Natural killer cell (primary cell): ENCODE measurements around the gene RNF145. TPM values are rescaled to one million over a fixed set of nuclear protein-coding genes. Genes with fewer than 3 reads are reported as not detected.
"Not testable (repeated sequence)": the region's sequence is repeated elsewhere in the genome, so short reads cannot be mapped to it uniquely, and the experiment has no call there.

ENCODE experiments used
- ATAC-seq, 3 donors: fragments of 150-1000 bp in 2 of 3; fragments of 200-7000 bp in 1 of 3; cut with Tn5 transposase; 1 replicate in 1 of 3; 2 replicates in 2 of 3; pipeline ENCODE4 v1.10.0; 2021; ENCODE audit warnings: mild to moderate bottlenecking in 2 of 3, moderate library complexity in 2 of 3
- DNase-seq, 2 donors: peaks; one replicate each; pipeline versions ENCODE4 v3.0.0 to v3.0.0-alpha.2; 2013 to 2021; ENCODE audit warnings: mixed read lengths in 1 of 2
- H3K27ac ChIP-seq: one replicate; pipeline ENCODE4 v1.5.1; 2013; ENCODE audit warnings: mild to moderate bottlenecking, low read length
- H3K27me3 ChIP-seq: one replicate; pipeline ENCODE4 v1.6.1; 2013; ENCODE audit warnings: low read length; ENCODE audit not compliant: control insufficient read depth, insufficient read depth
- H3K36me3 ChIP-seq: one replicate; pipeline ENCODE4 v1.6.1; 2013; ENCODE audit warnings: low read length; ENCODE audit not compliant: control insufficient read depth, insufficient read depth
- H3K4me1 ChIP-seq: one replicate; pipeline ENCODE4 v1.6.1; 2013; ENCODE audit warnings: low read length; ENCODE audit not compliant: control insufficient read depth, insufficient read depth
- H3K4me3 ChIP-seq: one replicate; pipeline ENCODE4 v1.5.1; 2013; ENCODE audit warnings: low read length
- H3K9me3 ChIP-seq: one replicate; pipeline ENCODE4 v1.6.1; 2013; ENCODE audit warnings: low read length; ENCODE audit not compliant: control insufficient read depth, insufficient read depth
- H3K27ac Mint-ChIP-seq, 2 donors: one replicate each; pipeline ENCODE4 v1.8.0; 2022; ENCODE audit warnings: mild to moderate bottlenecking in 2 of 2, mixed read lengths in 2 of 2, moderate library complexity in 1 of 2
- H3K27me3 Mint-ChIP-seq, 2 donors: one replicate each; pipeline ENCODE4 v1.8.0; 2022; ENCODE audit warnings: low read depth in 2 of 2, mixed read lengths in 2 of 2
- H3K36me3 Mint-ChIP-seq: one replicate; pipeline ENCODE4 v1.8.0; 2022; ENCODE audit warnings: mixed read lengths
- H3K4me1 Mint-ChIP-seq, 2 donors: one replicate each; pipeline ENCODE4 v1.8.0; 2022; ENCODE audit warnings: mixed read lengths in 2 of 2
- H3K4me3 Mint-ChIP-seq: one replicate; pipeline ENCODE4 v1.8.0; 2022; ENCODE audit warnings: mild to moderate bottlenecking, moderate library complexity, mixed read lengths
- H3K9me3 Mint-ChIP-seq, 2 donors: one replicate each; pipeline ENCODE4 v1.8.0; 2022; ENCODE audit warnings: mixed read lengths in 2 of 2
- CTCF ChIP-seq: fragments of 200-600 bp; IDR thresholded peaks from one replicate; pipeline ENCODE4 v1.8.0; 2022; ENCODE audit warnings: antibody characterized with exemption
- WGBS: methylation state at CpG from one replicate; pipeline ENCODE4 v1.1.7; 2013; ENCODE audit warnings: missing lambda C conversion rate; ENCODE audit not compliant: insufficient coverage; 5-methylcytosine and 5-hydroxymethylcytosine counted together
- intact Hi-C: fragments of 100-400 bp; cut with micrococcal nuclease; formaldehyde crosslinking; loops from one replicate; pipeline ENCODE4 v1.14.2; 2022
- total RNA-seq, 4 donors: library from RNA; stranded (reverse); fragments of 120-200 nt in 1 of 4; gene quantifications; one replicate each; pipeline versions ENCODE4 v1.2.3 to v1.2.4, GENCODE V29; 2013 to 2022

Gene RNF145
- total RNA-seq, 3 donors from 2014 or later (not counting 1 experiment from before 2014, with no cell fraction given), result 29.8 to 40.4 (median 38.4) TPM

GRCh38 chr5:159120446-159120845 lies 88.9 kb downstream of the RNF145 start:
- WGBS, result 15% methylated on average over 4 of the region's 4 CpGs
- Mint-ChIP-seq H3K27ac (peak overlapping the region; percentile 69 to 73), H3K4me1 (peaks cover 11 to 14% of the 10 kb centered on the region in 2 donors)

DNA sequence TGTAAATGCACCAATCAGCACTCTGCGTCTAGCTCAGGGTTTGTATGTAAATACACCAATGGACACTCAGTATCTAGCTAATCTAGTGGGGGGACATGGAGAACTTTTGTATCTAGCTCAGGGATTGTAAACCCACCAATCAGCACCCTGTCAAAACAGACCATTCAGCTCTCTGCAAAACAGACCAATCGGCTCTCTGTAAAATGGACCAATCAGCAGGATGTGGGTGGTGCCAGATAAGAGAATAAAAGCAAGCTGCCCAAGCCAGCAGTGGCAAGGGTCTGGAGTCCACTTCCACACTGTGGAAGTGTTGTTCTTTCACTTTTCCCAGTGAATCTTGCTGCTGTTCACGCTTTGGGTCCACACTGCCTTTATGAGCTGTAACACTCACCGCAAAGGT lies 89.5 kb downstream of the RNF145 start:
- not testable (repeated sequence) for H3K27me3 ChIP-seq, H3K36me3 ChIP-seq, H3K4me1 ChIP-seq, ATAC-seq, DNase-seq, H3K9me3 Mint-ChIP-seq, H3K4me3 ChIP-seq, H3K36me3 Mint-ChIP-seq, H3K9me3 ChIP-seq
- H3K27ac ChIP-seq, result peak overlapping the region; percentile 56
- intact Hi-C loops, result loop anchor here (10.0 kb wide), 1 partner anchor 1305 kb away; no protein-coding TSS in a partner anchor
- peaks cover 1 to 29% of the 10 kb centered on the region in 2 donors for H3K27me3 Mint-ChIP-seq
- peaks cover 11 to 14% of the 10 kb centered on the region in 2 donors for H3K4me1 Mint-ChIP-seq
- 60% methylated on average over 4 of the region's 4 CpGs for WGBS
- peak overlapping the region; percentile 69 to 73 for H3K27ac Mint-ChIP-seq
- peak overlapping the region; percentile 60 for H3K4me3 Mint-ChIP-seq

More at GRCh38 chr5:159120446-159120845, 88.9 kb downstream of the RNF145 start:
- H3K27me3 Mint-ChIP-seq, result peaks cover under 1 to 29% of the 10 kb centered on the region in 2 donors
- peak; percentile 78 to 87 (median 79) for ATAC-seq
- Histone ChIP-seq H3K27ac (peak overlapping the region; percentile 56), H3K4me1 (peaks cover 6% of the 10 kb centered on the region), H3K27me3 (no peaks in the 10 kb centered on the region), H3K4me3 (peak overlapping the region; percentile 6), H3K36me3 (no peaks in the 10 kb centered on the region), H3K9me3 (no peaks in the 10 kb centered on the region)
- intact Hi-C loops, result no loop called here
- peaks cover 10% of the 10 kb centered on the region for H3K36me3 Mint-ChIP-seq
- TF ChIP-seq CTCF, result no peak
- peaks cover under 1% of the 10 kb centered on the region in 2 donors for H3K9me3 Mint-ChIP-seq
- peak overlapping the region; percentile 60 for H3K4me3 Mint-ChIP-seq
- DNase-seq, result peak in 1 of 2 donors; percentile 67

DNA sequence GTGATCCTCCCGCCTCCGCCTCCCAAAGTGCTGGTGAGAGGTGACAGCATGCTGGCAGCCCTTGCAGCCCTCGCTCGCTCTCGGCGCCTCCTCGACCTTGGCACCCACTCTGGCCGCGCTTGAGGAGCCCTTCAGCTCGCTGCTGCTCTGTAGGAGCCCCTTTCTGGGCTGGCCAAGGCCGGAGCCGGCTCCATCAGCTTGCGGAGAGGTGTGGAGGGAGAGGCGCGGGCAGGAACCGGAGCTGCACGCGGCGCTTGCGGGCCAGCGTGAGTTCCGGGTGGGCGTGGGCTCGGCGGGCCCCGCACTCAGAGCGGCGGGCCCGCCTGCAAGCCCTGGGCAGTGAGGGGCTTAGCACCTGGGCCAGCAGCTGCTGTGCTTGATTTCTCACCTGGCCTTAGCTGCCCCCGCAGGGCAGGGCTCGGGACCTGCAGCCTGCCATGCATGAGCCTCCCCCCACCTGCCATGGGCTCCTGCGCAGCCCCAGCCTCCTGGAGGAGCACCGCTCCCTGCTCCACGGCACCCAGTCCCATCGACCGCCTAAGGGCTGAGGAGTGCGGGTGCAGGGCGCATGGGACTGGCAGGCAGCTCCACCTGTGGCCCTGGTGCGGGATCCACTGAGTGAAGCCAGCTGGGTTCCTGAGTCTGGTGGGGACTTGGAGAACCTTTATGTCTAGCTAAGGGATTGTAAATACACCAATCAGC lies 90.2 kb downstream of the RNF145 start:
- 94% methylated on average over 38 of the region's 39 CpGs for WGBS
- H3K4me1 ChIP-seq, DNase-seq, H3K27ac Mint-ChIP-seq, H3K27ac ChIP-seq, H3K27me3 ChIP-seq, H3K4me3 Mint-ChIP-seq, ATAC-seq, H3K9me3 ChIP-seq, H3K36me3 Mint-ChIP-seq, H3K4me3 ChIP-seq, H3K9me3 Mint-ChIP-seq, H3K36me3 ChIP-seq: not testable (repeated sequence)
- Mint-ChIP-seq H3K27me3 (peaks cover 4 to 25% of the 10 kb centered on the region in 2 donors), H3K4me1 (peaks cover 11 to 14% of the 10 kb centered on the region in 2 donors)
- intact Hi-C loops, result loop anchor here (10.0 kb wide), 1 partner anchor 1304 kb away; no protein-coding TSS in a partner anchor

- no peak overlapping the region for H3K27ac ChIP-seq
- no peaks in the 10 kb centered on the region for H3K9me3 ChIP-seq
- DNase-seq (no peak), ATAC-seq (no peak)
- no peak for TF ChIP-seq CTCF
- H3K27me3 ChIP-seq, result peaks cover 14% of the 10 kb centered on the region
- no peak overlapping the region for H3K4me3 ChIP-seq
- no peaks in the 10 kb centered on the region for H3K4me1 ChIP-seq
- Mint-ChIP-seq H3K4me1 (no peaks in the 10 kb centered on the region), H3K27ac (no peak overlapping the region), H3K36me3 (no peaks in the 10 kb centered on the region), H3K4me3 (no peak overlapping the region), H3K27me3 (peaks cover 20 to 55% of the 10 kb centered on the region in 2 donors), H3K9me3 (no peaks in the 10 kb centered on the region)
- intact Hi-C loops, result loop anchor here (10.0 kb wide), 1 partner anchor 1299 kb away; no protein-coding TSS in a partner anchor
- no peaks in the 10 kb centered on the region for H3K36me3 ChIP-seq
Measured at GRCh38 chr5:159113405-159113804, 95.9 kb downstream of the RNF145 start.
